ENCODE data around the gene PLEKHA3.

DNA sequence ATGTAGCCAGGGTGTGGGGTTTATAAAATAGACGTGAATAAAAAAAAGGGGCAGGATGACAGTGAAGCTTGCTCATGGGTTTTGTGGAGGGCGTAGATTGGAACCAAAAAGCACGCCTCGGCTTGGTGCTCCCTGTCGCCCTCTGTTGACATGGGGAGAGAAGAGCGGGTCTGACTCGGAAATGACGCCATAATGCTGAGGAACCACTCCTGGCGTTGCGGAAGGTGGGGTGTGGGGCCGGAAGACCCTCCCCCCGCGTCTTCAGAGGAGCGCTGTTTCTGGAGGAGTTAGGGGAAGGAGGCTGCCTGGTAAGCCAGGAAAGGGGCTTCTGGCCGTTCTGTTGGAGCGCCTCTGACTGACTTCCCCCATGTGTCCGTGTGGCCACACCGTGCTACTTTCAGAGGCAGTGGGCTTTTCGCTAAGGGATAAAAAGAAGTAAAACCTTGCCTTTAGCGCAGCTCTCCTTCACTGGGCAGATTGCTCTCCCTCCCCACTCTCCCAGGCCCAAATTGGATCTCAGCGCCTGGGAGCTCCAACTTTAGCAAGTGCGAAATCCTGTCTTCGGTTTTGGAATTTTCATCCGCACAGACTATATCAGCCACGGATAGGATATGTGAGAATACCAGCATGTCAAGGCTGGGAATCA, 42.8 kb downstream of the PLEKHA3 start:
- TF ChIP-seq, protein P1, sequence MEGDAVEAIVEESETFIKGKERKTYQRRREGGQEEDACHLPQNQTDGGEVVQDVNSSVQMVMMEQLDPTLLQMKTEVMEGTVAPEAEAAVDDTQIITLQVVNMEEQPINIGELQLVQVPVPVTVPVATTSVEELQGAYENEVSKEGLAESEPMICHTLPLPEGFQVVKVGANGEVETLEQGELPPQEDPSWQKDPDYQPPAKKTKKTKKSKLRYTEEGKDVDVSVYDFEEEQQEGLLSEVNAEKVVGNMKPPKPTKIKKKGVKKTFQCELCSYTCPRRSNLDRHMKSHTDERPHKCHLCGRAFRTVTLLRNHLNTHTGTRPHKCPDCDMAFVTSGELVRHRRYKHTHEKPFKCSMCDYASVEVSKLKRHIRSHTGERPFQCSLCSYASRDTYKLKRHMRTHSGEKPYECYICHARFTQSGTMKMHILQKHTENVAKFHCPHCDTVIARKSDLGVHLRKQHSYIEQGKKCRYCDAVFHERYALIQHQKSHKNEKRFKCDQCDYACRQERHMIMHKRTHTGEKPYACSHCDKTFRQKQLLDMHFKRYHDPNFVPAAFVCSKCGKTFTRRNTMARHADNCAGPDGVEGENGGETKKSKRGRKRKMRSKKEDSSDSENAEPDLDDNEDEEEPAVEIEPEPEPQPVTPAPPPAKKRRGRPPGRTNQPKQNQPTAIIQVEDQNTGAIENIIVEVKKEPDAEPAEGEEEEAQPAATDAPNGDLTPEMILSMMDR (IDR thresholded peaks at IDR 0.05) = peak; percentile 60 to 79 (median 72)
- peak in 1 of 2 donors; percentile 63 for TF ChIP-seq POLR2A (IDR thresholded peaks at IDR 0.05)
